ENCODE measurements around the gene AJUBA.

The AJUBA gene

DNA sequence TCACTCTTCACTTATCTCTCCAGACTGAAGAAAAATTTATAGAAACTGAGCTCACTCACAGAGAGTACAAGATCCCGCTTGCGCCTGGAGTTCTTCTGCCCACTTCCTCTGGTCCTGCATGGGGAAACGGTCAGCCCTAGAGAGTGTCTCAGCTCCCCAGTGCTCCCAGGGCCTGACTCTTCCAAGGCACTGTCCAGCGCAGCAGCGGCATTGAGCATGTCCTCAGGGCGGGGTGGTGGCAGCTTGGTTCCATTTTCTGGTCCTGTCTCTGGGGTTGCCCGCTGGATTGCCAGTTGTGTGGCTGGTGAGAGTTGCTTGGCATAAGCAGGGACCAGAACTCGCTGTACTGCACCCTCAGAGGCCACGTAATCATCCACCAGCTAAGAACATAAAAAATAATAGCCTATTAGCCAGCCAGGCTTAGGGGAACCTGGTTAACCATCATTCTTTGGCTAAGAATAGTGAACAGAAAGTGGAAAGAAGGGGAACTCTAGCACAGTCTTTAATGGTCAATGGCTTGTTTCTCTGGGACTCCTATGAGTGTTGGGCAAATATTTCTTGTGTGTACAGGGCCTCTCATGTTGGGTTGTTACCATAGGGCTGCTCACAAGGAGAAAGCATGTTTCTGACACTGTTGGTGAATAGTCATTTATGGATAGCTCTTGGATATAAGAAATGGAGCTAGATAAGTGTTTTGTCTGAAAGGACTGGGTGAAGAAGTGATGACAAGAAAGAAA lies 13.7 kb upstream of the AJUBA start:
- Mint-ChIP-seq H3K4me3 (no peak overlapping the region), H3K9me3 (no peaks in the 10 kb centered on the region), H3K4me1 (peaks cover 23% of the 10 kb centered on the region), H3K27me3 (ENCODE audit: low read depth) (no peaks in the 10 kb centered on the region), H3K27ac (peak overlapping the region in 1 of 3 experiments; percentile 26), H3K36me3 (ENCODE audit: low read depth) (peaks cover 7% of the 10 kb centered on the region)
- TF ChIP-seq, protein P1, sequence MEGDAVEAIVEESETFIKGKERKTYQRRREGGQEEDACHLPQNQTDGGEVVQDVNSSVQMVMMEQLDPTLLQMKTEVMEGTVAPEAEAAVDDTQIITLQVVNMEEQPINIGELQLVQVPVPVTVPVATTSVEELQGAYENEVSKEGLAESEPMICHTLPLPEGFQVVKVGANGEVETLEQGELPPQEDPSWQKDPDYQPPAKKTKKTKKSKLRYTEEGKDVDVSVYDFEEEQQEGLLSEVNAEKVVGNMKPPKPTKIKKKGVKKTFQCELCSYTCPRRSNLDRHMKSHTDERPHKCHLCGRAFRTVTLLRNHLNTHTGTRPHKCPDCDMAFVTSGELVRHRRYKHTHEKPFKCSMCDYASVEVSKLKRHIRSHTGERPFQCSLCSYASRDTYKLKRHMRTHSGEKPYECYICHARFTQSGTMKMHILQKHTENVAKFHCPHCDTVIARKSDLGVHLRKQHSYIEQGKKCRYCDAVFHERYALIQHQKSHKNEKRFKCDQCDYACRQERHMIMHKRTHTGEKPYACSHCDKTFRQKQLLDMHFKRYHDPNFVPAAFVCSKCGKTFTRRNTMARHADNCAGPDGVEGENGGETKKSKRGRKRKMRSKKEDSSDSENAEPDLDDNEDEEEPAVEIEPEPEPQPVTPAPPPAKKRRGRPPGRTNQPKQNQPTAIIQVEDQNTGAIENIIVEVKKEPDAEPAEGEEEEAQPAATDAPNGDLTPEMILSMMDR (IDR thresholded peaks at IDR 0.05; ENCODE audit: unreplicated experiment in 3 of 3): no peak

DNA sequence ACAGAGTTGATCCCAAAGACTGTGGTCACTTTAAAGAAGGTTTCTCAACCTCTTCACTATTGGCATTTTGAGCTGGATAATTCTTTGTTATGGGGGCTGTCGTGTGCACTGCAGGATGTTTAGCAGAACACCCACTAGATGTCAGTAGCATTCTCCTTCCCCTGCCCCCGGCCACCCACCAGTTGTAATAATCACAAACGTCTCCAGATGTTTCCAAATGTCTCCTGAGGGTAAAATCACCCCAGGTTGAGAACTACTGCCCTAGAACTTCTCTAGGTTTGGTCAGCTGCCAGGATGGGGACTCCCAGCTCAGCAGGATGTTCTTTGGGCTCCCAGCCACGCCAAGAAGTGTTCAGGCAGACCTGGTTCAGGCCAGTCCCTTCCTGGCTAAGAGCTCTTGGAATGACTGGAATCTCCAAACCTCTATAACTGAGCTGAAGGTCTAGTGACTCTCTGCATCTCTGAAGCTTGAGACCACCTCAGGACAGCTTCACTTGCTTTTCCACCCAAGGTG lies 12.5 kb upstream of the AJUBA start:
- Mint-ChIP-seq H3K9me3 (no peaks in the 10 kb centered on the region), H3K27me3 (ENCODE audit: low read depth) (no peaks in the 10 kb centered on the region), H3K36me3 (ENCODE audit: low read depth) (peaks cover 11% of the 10 kb centered on the region), H3K4me3 (peak overlapping the region in 1 of 3 experiments; percentile 35), H3K4me1 (peaks cover 23% of the 10 kb centered on the region), H3K27ac (peak overlapping the region; percentile 61 to 82 (median 63))
- TF ChIP-seq, protein P1 (IDR thresholded peaks at IDR 0.05; ENCODE audit: unreplicated experiment in 3 of 3): peak; percentile 56 to 65 (median 65)

- Mint-ChIP-seq H3K4me1 (peaks cover 23% of the 10 kb centered on the region), H3K4me3 (no peak overlapping the region), H3K9me3 (no peaks in the 10 kb centered on the region), H3K36me3 (ENCODE audit: low read depth) (peaks cover 18% of the 10 kb centered on the region), H3K27me3 (ENCODE audit: low read depth) (peaks cover 3% of the 10 kb centered on the region), H3K27ac (peak overlapping the region; percentile 27 to 68 (median 46))
- TF ChIP-seq, protein P1 (IDR thresholded peaks at IDR 0.05; ENCODE audit: unreplicated experiment in 3 of 3): no peak
Measured at GRCh38 chr14:22993517-22993916, 11.2 kb upstream of the AJUBA start.

DNA sequence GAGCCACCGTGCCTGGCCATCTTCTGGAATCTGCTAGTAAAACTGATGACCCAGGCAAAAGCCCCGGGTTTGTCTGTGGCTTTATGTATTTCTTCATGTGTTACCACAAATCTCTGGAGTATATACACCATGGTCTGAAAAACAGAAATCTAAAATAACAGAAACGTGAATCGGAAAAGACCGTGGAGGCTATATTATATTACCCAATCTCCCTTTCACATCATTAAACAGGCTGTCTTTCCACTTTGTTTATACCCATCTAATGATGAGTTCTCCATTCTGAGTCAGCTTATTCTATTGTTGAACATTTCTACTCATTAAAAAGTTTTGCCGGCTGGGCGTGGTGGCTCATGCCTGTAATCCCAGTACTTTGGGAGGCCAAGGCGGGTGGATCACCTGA lies 9.5 kb upstream of the AJUBA start:
- peaks cover 18% of the 10 kb centered on the region for H3K36me3 Mint-ChIP-seq (ENCODE audit: low read depth)
- no peak overlapping the region for H3K27ac Mint-ChIP-seq
- H3K9me3 Mint-ChIP-seq: no peaks in the 10 kb centered on the region
- peaks cover 23% of the 10 kb centered on the region for H3K4me1 Mint-ChIP-seq
- H3K27me3 Mint-ChIP-seq (ENCODE audit: low read depth): peaks cover 3% of the 10 kb centered on the region
- TF ChIP-seq, protein P1 (IDR thresholded peaks at IDR 0.05; ENCODE audit: unreplicated experiment in 3 of 3): no peak
- no peak overlapping the region for H3K4me3 Mint-ChIP-seq

DNA sequence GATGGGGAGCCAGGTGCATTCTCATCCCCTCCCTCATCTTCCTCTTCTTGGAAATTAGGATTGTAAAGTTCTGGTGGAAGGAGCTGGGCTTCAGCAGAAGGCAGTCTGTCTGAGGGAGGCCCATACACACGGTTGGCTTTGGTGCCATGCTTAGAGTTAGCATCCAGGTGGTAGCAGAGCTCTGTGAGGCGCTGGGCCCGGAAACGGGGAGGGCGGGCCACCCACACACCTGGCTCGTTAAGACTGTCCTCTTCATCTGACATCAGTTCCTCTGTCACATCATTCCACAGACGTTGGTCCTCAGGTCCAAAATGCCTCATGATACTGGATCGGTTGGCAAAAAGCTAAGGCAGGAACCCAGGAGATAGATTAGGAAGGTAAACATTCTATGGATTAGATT lies 4.9 kb upstream of the AJUBA start:
- Mint-ChIP-seq H3K9me3 (no peaks in the 10 kb centered on the region), H3K36me3 (ENCODE audit: low read depth) (peaks cover 14% of the 10 kb centered on the region), H3K27me3 (ENCODE audit: low read depth) (peaks cover 3% of the 10 kb centered on the region), H3K4me1 (peaks cover 6% of the 10 kb centered on the region), H3K27ac (no peak overlapping the region), H3K4me3 (no peak overlapping the region)
- TF ChIP-seq, protein P1 (IDR thresholded peaks at IDR 0.05; ENCODE audit: unreplicated experiment in 3 of 3): no peak

Measured in nephron (organoid).